HS-5 (cell line): ENCODE measurements around the gene KSR2.
"Not testable (repeated sequence)": the region's sequence is repeated elsewhere in the genome, so short reads cannot be mapped to it uniquely, and the experiment has no call there.

ENCODE experiments used
- DNase-seq: peaks from one replicate; pipeline ENCODE4 v3.0.0-alpha.2; 2012; ENCODE audit warnings: low read depth

The KSR2 gene

DNA sequence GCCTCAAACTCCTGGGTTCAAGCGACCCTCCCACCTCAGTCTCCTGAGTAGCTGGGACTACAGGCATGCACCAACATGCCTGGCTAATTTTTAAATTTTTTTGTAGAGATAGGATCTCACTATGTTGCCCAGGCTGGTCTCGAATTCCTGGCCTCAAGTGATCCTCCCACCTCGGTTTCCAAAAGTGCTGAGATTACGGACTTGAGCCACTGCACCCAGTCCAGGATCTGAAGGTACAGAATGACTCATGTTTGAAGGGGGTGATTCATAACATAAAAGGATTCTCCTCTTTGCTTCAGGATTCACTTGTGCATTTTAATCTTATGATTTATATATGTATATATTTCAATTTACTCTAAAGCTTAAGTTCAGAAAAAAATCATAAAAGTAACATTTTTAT lies 111.7 kb downstream of the KSR2 start:
- not testable (repeated sequence) for DNase-seq

DNA sequence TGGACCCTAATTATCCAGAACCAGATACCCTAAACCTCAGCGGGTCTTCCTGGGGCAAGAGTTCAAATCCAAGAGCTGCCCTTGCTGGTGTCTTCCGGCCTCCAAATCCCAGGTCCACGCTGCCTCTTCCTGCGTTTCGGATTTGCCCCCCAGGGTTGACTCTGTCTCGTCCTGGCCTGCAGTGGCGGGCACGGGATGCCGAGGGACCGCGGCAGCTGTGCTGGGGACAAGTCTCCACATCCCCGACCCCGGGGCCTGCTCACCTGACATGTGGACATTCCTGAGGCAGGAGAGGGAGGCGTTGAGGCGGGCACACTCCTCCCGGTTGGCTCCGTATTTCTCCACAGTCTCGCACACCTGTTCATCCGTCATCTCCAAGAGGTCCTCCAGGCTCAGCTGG lies 113.6 kb downstream of the KSR2 start:
- DNase-seq = no peak

- DNase-seq = no peak
Measured at GRCh38 chr12:117854339-117855012, 114.3 kb downstream of the KSR2 start.

- DNase-seq = no peak
Measured at GRCh38 chr12:117853600-117853999, 115.2 kb downstream of the KSR2 start.

GRCh38 chr12:117850048-117850447 lies 118.7 kb downstream of the KSR2 start:
- DNase-seq = no peak

- no peak for DNase-seq
Measured at GRCh38 chr12:117847371-117847770, 121.4 kb downstream of the KSR2 start.

DNA sequence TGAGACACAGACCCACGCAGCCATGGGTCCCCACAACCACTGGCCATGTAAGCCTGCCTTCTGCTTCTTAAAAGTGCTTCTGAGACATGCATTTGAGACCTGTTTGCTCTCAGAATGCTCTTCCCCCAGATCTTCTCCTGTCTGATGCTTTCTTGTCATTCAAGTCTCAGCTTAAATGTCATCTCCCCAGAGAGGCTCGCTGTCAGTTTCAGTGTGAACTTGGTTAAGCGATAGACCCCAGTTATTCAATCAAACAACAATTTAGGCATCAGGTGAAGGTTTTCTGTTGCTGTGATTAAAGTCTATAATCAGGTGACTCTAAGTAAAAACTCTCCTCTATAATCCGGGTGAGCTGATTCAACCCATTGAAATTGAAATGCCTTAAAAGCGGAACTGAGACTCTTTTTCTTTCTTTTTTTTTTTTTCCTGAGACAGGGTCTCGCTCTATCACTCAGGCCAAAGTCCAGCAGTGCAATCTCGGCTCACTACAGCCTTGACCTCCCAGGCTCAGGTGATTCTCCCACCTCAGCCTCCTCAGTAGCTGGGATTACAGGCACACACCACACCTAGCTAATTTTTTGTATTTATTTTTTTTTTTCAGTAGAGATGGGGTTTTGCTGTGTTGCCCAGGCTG lies 123.4 kb downstream of the KSR2 start:
- DNase-seq = no peak

- no peak for DNase-seq
Measured at GRCh38 chr12:117844114-117844830, 124.5 kb downstream of the KSR2 start.

DNA sequence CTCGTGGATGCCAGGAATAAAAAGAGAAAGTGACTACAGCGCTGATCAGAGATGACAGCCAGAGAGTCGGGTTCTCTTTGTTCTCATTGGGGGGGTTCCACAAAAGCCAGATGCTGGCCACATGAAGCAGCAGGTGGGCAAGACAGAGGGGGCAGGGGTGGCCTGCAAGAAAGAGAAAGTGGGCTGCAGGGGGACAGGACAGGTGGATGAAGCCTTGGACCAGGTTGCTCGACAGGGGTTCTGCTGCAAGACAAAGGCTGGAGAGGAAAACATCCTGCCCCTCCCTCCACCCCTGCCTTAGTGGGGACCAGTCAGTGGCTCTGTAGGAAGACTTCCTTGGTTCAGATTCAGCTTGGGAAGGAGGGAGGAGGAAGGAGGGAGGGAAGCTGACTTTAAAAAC lies 126.2 kb downstream of the KSR2 start:
- DNase-seq = no peak

- DNase-seq = no peak
Measured at GRCh38 chr12:117842220-117842619, 126.6 kb downstream of the KSR2 start.

- DNase-seq = no peak
Measured at GRCh38 chr12:117837737-117838050, 131.1 kb downstream of the KSR2 start.

DNA sequence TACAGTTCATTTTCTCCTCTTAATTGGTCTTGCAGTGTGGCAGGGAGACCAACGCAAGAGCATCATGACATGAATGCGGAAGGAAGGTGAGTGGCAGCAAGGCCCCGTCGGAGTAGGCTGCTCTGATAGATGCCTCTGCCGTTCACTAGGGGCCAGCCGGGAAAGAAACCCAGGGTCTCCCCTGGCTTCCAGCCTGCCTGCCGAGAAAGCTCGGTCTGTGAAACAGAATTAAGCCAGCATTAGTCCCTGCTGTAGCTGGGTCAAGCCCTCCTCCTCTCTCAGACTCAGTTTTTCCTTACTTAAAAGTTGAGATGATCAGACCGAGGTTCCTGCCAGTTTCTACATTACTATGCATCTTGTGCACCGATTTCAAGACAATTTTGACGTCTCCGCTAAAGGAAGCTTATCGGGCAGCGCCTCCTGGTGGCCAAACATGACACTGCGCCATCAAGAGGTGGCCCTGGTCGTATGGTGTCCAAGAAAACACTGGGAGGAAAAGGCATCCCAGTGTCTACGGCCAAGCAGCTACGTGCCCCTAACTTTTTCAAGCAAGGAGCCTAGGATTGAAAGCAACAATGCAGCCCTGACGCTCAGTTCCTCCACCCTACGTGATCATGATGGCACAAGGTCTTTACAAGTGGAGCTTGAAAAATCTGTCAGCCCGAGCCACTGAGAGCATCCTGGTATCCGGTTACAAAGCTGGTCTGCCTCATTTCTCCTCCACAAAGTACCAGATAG lies 131.6 kb downstream of the KSR2 start:
- DNase-seq = no peak

DNA sequence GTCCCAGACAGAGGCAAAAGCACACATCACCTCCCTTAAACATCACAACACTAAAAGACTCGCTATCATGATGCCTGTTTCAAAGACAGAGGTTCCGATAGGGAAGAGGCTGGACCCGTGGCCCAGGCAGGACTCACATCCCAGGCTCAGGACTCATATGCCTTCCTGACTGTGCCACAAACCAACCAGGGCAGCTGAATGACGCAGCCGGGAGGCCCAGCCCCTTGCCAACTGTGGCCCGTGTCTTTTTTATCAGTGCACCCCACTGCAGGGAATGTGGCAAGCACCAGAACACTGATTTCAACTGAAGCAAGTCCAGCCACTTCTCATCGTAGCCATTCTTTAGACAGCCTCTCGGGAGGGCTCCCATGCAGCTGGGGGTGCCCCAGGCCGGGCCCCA lies 132.3 kb downstream of the KSR2 start:
- DNase-seq = no peak

DNA sequence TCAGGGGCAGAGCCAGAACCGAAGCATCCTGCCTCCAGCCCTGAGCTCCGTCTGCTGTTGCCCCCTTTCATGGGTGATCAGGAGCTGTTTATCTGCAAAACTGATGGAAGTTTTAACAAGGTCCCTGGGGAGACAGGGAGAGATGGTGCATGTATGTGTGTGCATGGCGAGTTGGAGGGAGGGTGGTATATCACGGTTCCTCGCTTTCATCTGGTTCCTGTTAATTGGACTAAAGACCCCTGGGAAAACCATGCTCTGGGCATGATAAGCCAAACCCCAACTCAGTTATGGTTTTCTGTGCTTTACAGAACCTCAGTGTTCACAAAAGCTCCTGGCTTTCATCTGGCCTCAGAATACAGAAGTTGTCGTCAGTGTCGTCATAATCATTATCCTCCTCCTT lies 133.6 kb downstream of the KSR2 start:
- no peak for DNase-seq

- DNase-seq = peak; percentile 61
Measured at GRCh38 chr12:117832459-117833457, 136.0 kb downstream of the KSR2 start.

GRCh38 chr12:117830471-117830870 lies 138.3 kb downstream of the KSR2 start:
- DNase-seq = no peak

GRCh38 chr12:117829108-117829507 lies 139.7 kb downstream of the KSR2 start:
- no peak for DNase-seq

DNA sequence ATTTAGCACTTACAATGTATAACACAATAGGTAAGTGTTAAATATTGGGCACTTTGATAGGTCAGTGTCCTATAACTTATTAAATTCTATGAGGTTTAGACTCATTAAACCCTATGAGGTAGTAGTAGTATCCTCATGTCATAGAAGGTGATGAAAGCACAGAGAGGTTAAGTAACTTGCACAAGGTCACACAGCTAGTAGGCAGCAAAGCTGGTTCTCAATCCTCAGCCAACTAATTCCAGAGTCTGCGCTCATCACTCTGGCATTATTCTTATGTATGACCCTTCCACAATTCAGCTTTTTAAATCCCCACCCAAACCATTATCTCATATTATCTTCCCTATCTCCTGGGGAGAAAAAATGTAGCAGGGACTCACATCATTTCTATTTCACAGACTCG lies 141.1 kb downstream of the KSR2 start:
- DNase-seq = no peak

DNA sequence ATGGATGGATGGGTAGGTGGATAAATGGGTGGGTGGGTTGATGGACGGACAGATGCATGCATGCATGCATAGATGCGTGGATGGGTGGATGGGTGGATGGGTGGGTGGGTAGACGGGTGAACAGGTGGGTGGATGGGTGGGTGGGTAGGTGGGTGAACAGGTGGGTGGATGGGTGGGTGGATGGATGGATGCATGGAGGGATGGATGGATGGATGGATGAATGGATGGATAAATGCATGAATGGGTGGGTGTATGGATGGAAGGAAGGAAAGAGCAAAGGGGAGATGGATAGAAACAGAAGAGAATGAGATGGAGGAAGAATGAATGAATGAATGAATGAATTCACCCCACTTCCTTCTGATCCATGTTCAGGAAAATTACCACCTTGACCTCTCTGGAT lies 143.0 kb downstream of the KSR2 start:
- no peak for DNase-seq

- no peak for DNase-seq
Measured at GRCh38 chr12:117821480-117822175, 147.2 kb downstream of the KSR2 start.
